NCI-H510A treated with DMSO at 0.1 percent for 48 hours (cell line): Measurements from ENCODE around the gene HNRNPM.
"Not testable (repeated sequence)": the region's sequence is repeated elsewhere in the genome, so short reads cannot be mapped to it uniquely, and the experiment has no call there.

ENCODE experiments used
- DNase-seq: peaks from one replicate; lab custom pipeline; 2025; lab: John Stamatoyannopoulos, UW

HNRNPM gene

DNA sequence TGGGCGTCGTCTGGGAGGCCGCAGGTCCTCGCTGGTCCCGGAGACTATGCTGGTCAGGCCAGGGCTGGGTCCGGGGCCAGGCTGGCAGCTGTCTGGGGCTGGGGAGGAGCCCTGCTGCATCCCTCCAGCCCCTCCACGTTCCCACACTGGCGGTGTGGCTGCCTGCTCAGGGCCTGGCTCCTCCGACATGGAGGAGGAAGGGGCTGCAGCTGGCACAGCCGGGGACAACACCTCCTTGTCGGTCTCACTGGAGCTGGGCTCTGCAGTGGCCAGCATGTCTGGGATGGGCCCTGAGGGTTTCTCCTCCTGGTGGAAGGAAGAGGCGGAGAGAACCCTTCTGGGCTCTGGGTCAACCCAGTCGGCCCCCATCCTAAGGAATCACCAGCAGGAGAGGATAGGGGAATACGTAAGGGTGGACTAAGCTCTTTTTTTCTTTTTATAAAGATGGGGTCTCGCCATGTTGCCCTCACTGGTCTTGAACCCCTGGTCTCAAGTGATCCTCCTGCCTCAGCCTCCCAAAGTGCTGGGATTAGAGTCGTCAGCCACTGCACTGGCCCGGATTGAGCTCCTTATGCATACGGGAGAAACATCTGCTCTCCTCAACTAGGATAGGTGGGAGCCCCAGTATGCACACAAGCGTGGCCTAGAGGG, 68.4 kb downstream of the HNRNPM start:
- DNase-seq, result no peak

DNA sequence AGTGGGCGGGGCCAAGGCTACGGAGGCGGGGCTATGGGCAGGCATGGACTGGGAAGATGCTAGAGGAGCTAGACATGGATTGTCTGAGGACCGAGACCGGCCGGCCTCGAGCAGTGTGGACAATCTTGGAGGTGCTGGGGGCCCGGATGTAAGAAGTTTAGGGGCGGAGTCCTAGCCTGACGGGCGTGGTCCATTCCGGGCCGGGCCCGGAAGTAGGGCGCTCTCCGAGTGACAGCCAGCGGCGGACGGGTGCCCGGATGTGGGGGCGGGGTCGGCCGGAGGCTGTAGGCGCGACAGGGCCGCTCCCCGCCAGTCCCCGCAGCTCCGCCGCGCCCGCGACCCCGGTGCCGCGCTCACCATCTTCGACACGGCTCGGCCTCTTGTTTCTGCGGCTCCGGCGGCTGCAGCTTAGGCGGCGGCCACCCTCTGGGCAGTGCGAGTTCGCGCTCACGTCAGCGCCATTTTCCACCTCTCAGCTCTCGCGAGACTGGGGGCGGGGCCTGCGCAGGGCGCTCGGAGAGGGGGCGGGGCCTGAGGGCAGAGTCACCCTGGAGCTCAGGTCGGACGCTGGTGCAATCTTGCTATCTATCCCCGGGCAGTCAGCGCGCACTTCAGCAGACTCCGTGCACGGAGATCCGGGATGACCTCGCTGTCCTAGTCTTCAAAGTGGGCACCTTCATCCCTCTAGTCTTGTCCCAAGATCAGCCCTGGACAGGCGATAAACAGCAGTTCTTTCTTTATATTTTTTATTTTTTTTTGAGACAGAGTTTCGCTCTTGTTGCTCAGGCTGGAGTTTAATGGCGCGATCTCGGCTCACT, 69.1 kb downstream of the HNRNPM start, which contains the start of gene ZNF414:
Gene ZNF414 (minus strand): TSS at position 481 of the 818 bp plus-strand sequence. CDS start 121 bp downstream, at position 360.
- DNase-seq, result peak; percentile 84

DNA sequence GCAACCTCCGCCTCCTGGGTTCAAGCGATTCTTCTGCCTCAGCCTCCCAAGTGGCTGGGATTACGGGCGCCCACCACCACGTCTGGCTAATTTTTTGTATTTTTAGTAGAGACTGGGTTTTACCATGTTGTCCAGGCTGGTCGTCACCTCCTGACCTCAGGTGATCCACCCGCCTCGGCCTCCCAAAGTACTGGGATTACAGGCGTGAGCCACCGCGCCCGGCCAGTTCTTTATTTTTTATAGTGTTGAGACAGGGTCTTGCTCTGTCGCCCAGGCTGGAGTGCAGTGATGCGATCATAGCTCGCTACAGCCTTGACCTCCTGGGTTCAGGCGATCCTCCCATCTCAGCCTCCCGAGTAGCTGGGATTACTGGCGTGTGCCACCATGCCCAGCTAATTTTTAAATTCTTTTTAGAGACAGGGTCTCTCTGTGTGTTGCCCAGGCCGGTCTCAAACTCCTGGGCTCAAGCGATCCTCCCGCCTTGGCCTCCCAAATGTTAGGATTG, 69.8 kb downstream of the HNRNPM start:
- DNase-seq, result not testable (repeated sequence)

DNA sequence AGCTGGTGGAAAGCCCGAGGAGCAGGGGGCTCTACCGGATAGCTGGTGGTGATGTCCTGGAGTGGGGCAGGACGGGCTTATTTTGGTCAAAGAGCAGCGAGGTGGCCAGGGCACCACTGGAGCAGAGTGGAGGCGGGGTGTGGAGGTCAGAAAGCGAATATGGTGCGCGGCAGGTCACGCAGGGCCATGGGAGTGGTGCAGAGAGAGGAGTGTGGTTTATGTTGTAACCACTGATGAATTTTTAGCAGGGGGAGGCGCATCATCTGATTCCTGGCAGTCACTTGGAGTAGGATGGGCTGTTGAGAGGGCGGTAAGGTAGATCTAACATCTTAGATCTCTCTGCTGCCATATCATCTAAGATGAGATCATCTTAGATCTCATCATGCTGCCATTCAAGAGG, 70.5 kb downstream of the HNRNPM start:
- no peak for DNase-seq

DNA sequence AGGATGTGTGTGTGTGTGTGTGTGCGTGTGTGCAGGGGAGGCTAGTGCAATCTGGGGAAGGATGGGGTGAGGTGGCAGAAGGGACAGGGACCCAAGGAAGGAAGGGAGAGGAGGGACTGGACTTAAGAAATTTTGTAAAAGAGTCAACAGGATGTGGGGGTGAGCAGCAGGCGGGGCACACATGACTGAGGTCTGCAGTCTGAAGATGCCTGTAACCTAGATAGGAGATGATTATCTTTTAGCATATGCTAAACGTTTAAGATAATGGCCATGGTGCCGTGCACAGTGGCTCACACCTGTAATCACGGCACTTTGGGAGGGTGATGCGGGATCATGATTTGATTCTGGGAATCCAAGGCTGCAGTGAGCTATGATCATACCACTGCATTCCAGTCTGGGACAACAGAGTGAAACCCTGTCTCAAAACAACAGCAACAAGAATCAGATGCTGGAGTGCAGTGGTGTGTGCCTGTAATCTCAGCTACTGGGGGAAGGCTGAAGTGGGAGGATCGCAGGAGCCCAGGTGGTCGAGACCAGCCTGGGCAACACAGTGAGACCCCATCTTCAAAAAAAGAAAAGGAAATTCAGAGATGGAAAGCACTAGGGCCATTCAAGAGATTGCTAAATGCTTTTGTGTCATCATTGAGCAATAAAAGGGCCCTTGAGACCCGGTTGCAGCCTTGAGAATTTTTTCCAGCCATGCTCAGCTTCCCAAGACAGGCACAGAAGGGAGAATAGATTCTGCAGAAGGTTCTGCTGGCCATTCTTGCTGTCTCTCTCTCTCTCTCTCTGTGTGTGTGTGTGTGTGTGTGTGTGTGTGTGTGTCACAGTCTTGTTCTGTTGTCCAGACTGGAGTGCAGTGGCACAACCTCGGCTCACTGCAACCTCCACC, 73.0 kb downstream of the HNRNPM start:
- DNase-seq, result no peak

DNA sequence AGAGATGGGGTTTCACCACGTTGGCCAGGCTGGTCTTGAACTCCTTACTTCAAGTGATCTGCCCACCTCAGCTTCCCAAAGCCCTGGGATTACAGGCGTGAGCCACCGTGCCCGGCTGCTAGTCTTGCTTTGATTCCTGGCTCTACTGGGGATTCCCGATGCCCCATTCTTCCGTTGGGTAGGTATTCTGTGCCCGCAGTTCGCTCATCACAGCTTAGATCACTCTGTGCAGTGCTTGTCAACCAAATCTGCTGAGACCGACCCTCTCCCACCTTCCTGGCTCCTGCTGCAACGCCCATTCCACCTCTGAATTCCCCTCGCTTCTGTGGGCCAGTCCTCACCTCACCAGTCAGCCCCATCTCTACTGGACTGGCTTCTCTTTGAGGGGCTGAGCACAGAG, 73.8 kb downstream of the HNRNPM start:
- DNase-seq, result no peak

DNA sequence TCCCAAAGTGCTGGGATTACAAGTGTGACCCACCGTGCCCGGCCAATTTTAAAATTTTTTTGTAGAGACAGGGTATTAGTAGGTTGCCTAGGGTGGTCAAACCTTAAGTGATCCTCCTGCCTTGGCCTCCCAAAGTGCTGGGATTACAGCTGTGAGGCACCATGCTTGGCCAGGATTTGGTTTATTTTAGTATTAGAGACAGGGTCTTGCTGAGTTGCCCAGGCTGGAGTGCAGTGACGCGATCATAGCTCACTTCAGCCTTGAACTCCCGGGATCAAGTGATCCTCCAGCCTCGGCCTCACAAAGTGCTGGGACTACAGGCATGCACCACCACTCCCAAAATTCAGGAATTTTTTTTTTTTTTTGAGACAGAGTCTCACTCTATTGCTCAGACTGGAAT, 74.6 kb downstream of the HNRNPM start:
- no peak for DNase-seq

DNA sequence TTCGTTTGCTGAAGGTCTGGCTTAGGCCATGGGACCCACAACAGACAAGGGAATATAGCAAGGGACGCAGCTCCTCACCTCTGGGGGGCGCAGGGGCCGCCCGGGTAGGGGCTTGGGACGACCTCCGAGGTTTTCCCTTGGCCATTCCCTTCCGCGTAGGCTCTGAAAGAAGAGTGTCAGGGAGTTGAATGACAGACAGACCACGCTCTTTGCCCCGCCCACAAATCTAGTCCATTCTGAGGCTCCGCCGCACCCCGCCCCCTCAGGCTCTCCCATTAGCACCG, 80.6 kb downstream of the HNRNPM start:
- DNase-seq, result no peak

DNA sequence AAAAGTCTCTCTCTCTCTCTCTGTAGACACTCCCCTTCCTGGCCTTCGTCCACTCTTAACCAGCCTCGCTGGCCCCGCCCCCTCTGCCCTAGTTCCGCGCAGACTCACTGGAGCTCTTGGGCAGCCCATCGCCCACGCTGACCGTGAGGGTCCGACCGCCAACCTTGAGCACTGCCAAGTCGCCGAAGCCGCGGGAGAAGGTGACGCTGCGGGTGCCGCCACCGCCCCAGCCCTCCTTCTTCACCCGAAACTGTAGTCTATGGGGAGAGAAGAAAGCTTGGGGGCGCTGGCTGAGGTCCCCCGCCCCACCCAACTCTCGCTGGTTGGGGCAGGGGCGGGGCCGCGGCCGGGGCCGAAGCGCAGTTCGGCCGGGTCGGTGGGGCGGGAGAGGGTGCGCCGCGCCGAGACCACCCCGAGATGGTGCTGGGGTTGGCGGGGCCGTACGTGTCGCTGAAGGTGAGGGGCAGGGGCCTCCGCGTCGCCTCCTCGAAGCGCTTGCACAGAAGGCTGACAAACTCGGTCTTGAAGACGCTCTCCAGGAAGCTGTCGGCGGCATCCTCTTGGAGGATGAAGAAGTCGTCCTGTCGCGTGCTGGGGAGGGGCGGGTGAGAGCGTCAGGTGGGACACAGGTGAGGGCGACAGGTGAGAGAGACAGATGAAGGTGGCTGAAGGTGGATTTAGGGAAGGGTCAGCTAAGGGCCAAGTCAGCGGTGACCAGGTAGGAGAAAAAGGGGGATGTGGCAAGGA, 81.7 kb downstream of the HNRNPM start:
- DNase-seq, result no peak

DNA sequence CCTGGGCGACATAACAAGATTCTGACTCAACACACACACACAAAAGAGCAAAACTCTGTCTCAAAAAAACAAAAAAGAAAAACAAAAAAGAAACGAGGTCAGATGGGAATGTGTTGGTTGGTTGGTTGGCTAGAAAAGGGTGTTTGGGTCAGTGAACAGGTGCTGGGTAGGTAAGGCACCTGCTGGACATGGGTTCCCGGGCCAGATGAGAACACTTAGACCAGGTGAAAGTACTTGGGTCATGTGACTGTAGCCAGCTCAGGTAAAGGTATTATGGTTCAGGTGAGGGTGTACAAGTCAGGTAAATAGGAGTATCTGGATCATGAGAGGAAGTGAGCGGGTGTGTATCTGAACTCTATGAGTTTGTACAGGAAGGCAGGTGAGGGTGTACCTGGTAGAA, 83.7 kb downstream of the HNRNPM start:
- DNase-seq, result no peak

DNA sequence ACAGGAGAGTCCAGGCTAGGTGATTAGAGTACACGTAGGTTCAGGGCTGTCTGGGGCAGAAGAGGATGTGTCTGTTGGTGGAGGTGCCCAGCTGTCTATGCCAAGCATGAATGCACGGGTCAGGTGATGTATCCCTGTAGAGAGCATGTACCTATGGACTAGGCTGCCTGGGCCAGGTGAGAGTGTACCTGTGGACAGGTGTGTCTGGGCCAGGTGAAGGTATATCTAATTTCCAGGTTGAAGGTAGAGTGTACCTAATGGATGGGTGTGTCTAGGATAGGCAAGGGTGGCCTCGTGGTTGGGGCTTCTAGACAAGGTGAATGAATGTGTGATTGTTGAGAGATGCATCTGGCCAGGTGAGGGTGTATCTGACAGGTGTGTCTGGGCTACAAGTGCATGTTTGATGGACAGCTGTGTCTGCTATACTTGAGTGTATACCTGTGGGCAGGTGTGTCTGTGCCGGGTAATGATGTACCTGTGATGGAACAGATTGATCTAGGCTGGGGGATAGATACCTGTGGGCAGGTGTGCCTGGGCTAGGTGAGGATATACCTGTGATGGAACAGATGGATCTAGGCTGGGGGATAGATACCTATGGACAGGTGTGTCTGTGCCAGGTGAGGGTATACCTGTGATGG, 84.7 kb downstream of the HNRNPM start:
- DNase-seq, result no peak

DNA sequence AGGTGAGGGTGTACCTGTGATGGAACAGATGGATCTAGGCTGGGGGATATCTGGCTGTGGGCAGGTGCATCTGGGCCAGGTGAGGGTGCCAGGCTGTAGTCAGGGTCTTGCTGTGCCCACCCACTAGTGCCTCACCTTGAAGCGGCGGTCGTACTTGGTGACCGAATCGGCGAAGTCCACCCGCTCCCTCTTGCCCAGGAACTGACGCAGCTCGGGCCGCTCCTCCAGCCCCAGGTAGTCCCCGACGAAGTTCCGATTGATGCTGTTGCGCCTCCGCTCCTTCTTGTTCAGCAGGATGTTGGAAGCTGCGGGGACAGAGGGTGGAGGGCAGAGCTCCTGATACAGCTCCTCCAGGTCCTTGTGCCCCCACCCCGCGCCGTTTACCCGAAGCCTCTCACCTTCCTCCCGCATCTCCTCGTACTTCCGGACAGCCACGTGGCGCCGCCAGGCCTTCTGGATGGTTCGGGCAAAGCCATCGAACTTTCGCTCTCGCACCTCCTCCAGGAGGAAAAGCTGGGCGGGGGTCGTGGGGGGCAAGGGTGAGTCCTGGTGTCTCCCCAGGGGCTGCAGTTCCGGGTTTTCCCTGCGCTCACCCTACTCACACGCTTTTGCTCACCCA, 85.4 kb downstream of the HNRNPM start:
- DNase-seq, result no peak

DNA sequence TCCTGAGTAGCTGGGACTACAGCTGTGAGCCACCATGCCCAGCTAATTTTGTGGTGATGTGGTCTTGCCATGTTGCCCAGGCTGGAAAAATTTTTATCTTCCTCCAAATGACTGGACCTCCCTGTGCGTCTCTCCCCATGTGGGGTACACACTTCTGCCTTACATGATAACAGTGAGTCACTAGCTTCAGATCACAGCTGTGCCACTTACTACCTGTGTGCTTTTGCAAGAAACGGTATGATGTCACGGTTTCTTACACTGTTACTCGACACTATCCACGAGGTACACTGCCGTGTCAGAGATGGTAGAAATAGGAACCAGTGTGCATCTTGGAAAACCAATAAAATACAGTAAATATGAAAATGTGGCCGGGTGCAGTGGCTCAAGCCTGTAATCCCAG, 86.7 kb downstream of the HNRNPM start:
- DNase-seq, result no peak

DNA sequence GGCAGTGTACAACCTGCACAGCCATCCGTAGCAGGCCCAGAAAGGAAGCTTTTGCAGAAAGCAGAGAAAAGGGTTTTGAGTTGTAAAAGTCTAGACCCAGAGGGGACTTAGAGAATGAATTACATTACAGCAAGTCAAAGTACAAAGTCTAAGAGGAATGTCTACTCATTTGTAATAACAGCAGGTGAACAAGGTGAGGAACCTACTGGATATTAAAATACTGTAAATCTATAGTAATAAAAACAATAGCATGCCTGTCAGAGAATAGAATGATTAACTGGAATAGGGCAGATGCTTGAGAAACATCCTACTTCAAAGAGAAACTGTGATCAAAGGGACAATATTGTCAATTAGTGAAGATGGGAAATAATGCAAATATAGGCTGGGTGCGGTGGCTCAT, 87.5 kb downstream of the HNRNPM start:
- DNase-seq, result no peak

DNA sequence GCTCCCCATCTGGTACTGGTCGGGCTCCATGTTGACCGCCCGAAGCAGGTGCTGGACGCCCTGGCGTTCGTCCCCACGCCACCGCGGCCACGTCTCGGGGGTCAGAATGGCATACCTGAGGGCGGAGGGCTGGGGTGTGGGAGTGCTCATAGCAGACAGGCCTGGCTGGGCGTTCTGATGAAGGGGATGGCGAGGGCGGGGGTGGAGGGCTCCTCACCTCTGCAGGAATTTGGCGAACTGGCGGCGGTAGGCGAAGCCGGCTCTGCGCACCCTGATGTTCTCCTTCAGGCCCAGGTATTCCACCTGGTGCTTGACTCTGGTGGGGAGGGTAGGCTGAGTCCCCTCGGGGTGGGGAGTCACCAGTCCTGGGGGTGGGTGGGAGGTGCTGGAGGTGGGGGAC, 91.5 kb downstream of the HNRNPM start:
- DNase-seq, result no peak

DNA sequence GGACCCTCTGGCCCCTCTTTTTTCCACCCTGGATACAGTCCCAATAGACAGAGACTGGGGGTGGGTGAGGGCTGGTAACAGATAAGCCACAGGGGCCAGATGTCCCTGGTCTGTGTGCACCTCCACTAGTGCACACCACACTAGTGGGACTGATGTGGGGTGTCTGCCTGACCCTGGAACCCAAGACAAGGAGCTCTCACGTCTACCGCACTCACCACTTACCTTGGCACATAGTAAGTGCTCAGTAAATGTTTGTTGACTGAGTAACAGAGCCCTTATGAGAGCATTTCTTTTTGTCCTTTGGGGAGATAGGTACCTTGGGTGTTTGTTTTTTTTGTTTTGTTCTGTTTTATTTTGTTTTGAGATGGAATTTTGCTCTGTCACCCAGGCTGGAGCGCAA, 92.3 kb downstream of the HNRNPM start:
- DNase-seq, result no peak
